A673 (cell line): ENCODE data around the gene TSC22D3. TPM values are rescaled to one million over a fixed set of nuclear protein-coding genes. Genes with fewer than 3 reads are reported as not detected.
"Not testable (repeated sequence)": the region's sequence is repeated elsewhere in the genome, so short reads cannot be mapped to it uniquely, and the experiment has no call there.

Experiments
- BruUV-seq: library from RNA; stranded (reverse); fragments of 400-500 nt; replicated peaks from 2 replicates; lab custom pipeline; 2021; lab: Mats Ljungman, UMichigan
- CTCF ChIA-PET: fragments of 300-600 bp; sonication (Branson Sonifier 250); formaldehyde crosslinking; loops from one replicate; lab custom pipeline; 2022; ENCODE audit warnings: antibody characterized with exemption; lab: Charles Lee
- POLR2A ChIA-PET: fragments of 300-600 bp; sonication (Branson Sonifier 250); formaldehyde crosslinking; loops from one replicate; lab custom pipeline; 2022; ENCODE audit warnings: antibody characterized with exemption; ENCODE audit not compliant: low non-redundant PET; lab: Charles Lee
- DNase-seq: peaks from one replicate; pipeline ENCODE4 v3.0.0-alpha.2; 2015; ENCODE audit warnings: low spot score
- H3K27ac ChIP-seq: fragments of 200-600 bp; sonication (generic); 2 replicates; pipeline ENCODE4 v1.5.1; 2016; ENCODE audit warnings: mixed run types, low read depth, mild to moderate bottlenecking, mixed read lengths, antibody characterized with exemption, low read length; ENCODE audit not compliant: poor library complexity, severe bottlenecking
- H3K27me3 ChIP-seq: fragments of 200-600 bp; sonication (generic); replicated peaks from 2 replicates; pipeline ENCODE4 v1.6.1; 2017; ENCODE audit warnings: mixed run types, low read depth, mild to moderate bottlenecking, mixed read lengths, antibody characterized with exemption, low read length; ENCODE audit not compliant: insufficient read depth, poor library complexity
- H3K36me3 ChIP-seq: fragments of 200-600 bp; sonication (generic); 2 replicates; pipeline ENCODE4 v1.6.1; 2016; ENCODE audit warnings: mixed run types, mild to moderate bottlenecking, mixed read lengths, antibody characterized with exemption, low read length; ENCODE audit not compliant: insufficient read depth, poor library complexity, severe bottlenecking
- H3K4me1 ChIP-seq: fragments of 200-600 bp; sonication (generic); 2 replicates; pipeline ENCODE4 v1.6.1; 2017; ENCODE audit warnings: mixed run types, mild to moderate bottlenecking, mixed read lengths, antibody characterized with exemption, low read length; ENCODE audit not compliant: insufficient read depth, poor library complexity, severe bottlenecking
- H3K4me3 ChIP-seq: fragments of 200-600 bp; sonication (generic); 2 replicates; pipeline ENCODE4 v1.5.1; 2016; ENCODE audit warnings: low read depth, mixed run types, mild to moderate bottlenecking, mixed read lengths, low read length; ENCODE audit not compliant: poor library complexity, severe bottlenecking
- H3K9me3 ChIP-seq: fragments of 200-600 bp; sonication (generic); 2 replicates; pipeline ENCODE4 v1.6.1; 2016; ENCODE audit warnings: mixed run types, low read depth, mild to moderate bottlenecking, mixed read lengths, antibody characterized with exemption, low read length; ENCODE audit not compliant: poor library complexity, severe bottlenecking
- EZH2 ChIP-seq: fragments of 200-600 bp; sonication (generic); IDR thresholded peaks from 2 replicates; pipeline ENCODE4 v1.6.1; 2017; ENCODE audit warnings: borderline replicate concordance, low read depth, mild to moderate bottlenecking, mixed read lengths, antibody characterized with exemption, low read length; ENCODE audit not compliant: poor library complexity, severe bottlenecking
- intact Hi-C: fragments of 100-400 bp; cut with micrococcal nuclease; formaldehyde crosslinking; loops from one replicate; pipeline ENCODE4 v1.10.0; 2022; ENCODE audit not compliant: unreplicated experiment
- total RNA-seq: library from RNA; stranded (reverse); gene quantifications from 2 replicates; pipeline ENCODE4 v1.2.3, GENCODE V29; 2021
- TF ChIP-seq, protein P1 (sequence below): fragments of 300-800, 200-600 bp; sonication (generic); conservative IDR thresholded peaks from 2 replicates; pipeline ENCODE4 v1.5.1; 2017; ENCODE audit warnings: low read depth, mild to moderate bottlenecking, antibody characterized with exemption, low read length, moderate library complexity, mixed read lengths

The TSC22D3 gene
- total RNA-seq, 1 experiment from 2014 or later: 10.6 TPM

GRCh38 chrX:107673431-107673830 is 102.2 kb downstream of the TSC22D3 start:
- Histone ChIP-seq H3K27me3 (peaks cover 6% of the 10 kb centered on the region), H3K9me3 (no peaks in the 10 kb centered on the region), H3K4me1 (peaks cover 26% of the 10 kb centered on the region), H3K4me3 (no peak overlapping the region), H3K27ac (no peak overlapping the region), H3K36me3 (no peaks in the 10 kb centered on the region)
- no TSS peak for BruUV-seq
- POLR2A ChIA-PET: interaction anchor here (0.7 kb wide), 1 partner anchor 43 kb away, joined by 3 read pairs; no protein-coding TSS in a partner anchor
- DNase-seq: no peak
- CTCF ChIA-PET: interaction anchor here (0.6 to 2.2 kb wide), 4 partner anchors 18 to 104 kb away, joined by 3 to 10 read pairs (median 4); partner anchors contain the start of gene NCBP2L
- TF ChIP-seq, protein P1, sequence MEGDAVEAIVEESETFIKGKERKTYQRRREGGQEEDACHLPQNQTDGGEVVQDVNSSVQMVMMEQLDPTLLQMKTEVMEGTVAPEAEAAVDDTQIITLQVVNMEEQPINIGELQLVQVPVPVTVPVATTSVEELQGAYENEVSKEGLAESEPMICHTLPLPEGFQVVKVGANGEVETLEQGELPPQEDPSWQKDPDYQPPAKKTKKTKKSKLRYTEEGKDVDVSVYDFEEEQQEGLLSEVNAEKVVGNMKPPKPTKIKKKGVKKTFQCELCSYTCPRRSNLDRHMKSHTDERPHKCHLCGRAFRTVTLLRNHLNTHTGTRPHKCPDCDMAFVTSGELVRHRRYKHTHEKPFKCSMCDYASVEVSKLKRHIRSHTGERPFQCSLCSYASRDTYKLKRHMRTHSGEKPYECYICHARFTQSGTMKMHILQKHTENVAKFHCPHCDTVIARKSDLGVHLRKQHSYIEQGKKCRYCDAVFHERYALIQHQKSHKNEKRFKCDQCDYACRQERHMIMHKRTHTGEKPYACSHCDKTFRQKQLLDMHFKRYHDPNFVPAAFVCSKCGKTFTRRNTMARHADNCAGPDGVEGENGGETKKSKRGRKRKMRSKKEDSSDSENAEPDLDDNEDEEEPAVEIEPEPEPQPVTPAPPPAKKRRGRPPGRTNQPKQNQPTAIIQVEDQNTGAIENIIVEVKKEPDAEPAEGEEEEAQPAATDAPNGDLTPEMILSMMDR: no peak
- no peak for TF ChIP-seq EZH2
- intact Hi-C loops: no loop called here

DNA sequence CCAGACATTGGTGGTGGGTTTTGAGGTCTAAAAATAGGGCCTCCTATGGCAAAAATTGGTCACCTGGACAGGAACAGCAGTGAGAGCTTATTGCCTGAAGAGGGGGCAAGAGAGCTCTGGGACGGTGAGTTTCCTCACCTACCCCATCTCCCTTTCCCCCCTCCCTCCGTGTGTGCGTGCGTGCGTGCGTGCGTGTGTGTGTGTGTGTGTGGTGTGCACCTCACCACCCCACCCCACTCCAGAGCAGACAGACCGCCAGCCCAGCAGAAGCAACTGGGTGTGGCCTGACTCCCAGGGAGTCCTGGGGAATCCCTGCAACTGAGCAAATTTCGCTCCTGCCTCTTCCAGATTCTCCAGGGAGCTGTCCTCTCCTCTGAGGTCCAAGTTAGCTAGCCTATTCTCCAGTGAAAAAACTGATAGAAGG is 102.6 kb downstream of the TSC22D3 start:
- intact Hi-C loops: no loop called here
- POLR2A ChIA-PET: interaction anchor here (0.6 to 0.7 kb wide), 2 partner anchors 44 to 45 kb away, joined by 3 to 5 read pairs; no protein-coding TSS in a partner anchor
- Histone ChIP-seq H3K27ac (no peak overlapping the region), H3K9me3 (no peaks in the 10 kb centered on the region), H3K4me1 (peaks cover 26% of the 10 kb centered on the region), H3K4me3 (no peak overlapping the region), H3K36me3 (no peaks in the 10 kb centered on the region), H3K27me3 (peaks cover 6% of the 10 kb centered on the region)
- no peak for TF ChIP-seq EZH2
- TF ChIP-seq, protein P1: peak; percentile 70
- peak; percentile 63 for DNase-seq
- CTCF ChIA-PET: interaction anchor here (0.6 to 2.2 kb wide), 7 partner anchors 9 to 773 kb away, joined by 3 to 25 read pairs (median 5); partner anchors contain the start of gene NCBP2L
- BruUV-seq: no TSS peak

- peaks cover 26% of the 10 kb centered on the region for H3K4me1 ChIP-seq
- H3K4me3 ChIP-seq, H3K27me3 ChIP-seq, H3K9me3 ChIP-seq, BruUV-seq, H3K27ac ChIP-seq, POLR2A ChIA-PET, CTCF ChIA-PET, DNase-seq, H3K36me3 ChIP-seq, intact Hi-C loops: not testable (repeated sequence)
Measured at GRCh38 chrX:107671256-107671655, 104.3 kb downstream of the TSC22D3 start.
